ENCODE data around the gene CDH5.
A peak's percentile ranks its signal among the peaks of the same experiment; 100 is the strongest.

Gene CDH5

GRCh38 chr16:66418165-66418962 is 51.9 kb downstream of the CDH5 start:
- DNase-seq: no peak

GRCh38 chr16:66419527-66419926 is 53.0 kb downstream of the CDH5 start:
- DNase-seq: no peak

DNA sequence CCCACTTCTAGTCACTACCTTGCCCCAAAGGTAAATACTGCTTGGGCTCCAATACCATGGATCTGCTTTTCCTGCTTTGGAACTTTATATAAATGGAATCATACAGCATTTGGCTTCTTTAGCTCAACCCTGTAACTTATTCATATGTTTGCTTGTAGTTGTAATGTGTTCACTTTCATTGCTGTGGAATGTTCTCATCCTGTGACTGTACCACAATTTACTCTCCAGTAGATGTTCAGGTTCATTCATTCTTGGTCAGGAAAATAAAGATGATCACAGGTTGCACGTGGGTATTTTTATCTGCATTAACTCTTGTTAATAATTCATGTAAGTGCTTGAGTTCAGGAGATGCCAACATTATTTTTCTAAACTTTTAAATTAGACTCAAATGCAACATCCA is 53.9 kb downstream of the CDH5 start:
- no peak for DNase-seq

DNA sequence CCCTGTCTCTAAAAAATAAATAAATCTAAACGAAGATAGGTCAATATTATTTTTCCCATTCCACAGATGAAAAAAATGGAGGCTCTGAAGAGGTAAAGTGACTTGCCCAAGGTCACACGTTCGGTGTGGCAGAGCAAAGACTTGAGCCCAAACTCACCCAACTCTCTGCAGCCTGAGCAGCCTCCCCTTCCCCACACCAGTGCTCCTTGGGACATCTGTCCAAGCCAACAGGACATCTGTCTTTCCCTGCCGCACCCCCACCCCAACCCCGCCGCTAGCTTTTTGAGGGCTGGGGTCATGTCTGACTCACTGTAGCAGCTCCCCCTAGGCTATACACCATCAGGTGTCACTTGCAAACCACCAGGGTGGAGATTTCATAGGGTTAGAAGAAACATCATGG is 55.4 kb downstream of the CDH5 start:
- no peak for DNase-seq

DNA sequence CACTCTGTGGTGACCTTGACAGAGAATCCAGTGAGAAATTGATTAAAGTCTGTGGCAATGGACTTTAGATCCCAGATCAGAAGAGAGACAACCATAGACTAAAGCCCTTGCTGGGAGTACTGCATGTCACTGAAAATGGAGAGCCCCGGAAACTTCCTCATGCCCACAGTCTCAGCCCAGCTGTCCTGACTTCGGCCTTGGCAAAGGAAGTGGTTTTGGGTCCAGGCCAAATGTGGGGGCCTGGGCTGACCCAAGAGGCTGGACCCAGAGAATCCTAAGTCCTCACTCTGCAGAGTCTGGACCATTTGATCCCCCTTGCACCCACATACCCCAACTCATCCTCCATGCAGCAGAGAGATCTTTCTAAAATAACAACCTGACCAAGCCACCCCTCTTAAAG is 55.9 kb downstream of the CDH5 start:
- no peak for DNase-seq

DNA sequence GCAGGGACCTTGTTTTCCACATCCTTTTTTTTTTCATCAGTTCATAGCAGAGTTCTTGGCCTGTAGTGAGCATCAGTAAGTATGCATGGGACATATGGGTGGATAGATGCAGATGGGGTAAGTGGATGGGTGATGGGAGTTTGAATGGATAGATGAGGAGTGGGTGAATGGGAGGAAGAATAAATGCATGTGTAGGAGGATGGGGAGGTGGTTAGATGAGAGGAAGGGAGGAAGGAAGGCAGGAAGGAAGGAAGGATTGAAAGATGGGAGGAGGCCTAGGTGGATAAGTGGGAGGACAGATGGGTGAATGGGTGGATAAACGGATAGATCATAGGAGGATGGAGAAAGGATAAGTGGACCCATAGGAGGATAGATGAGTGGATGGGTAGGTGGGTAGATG is 56.7 kb downstream of the CDH5 start:
- DNase-seq: no peak

- no peak for DNase-seq
Observed at GRCh38 chr16:66425651-66426050, 59.2 kb downstream of the CDH5 start.

- DNase-seq: no peak
Observed at GRCh38 chr16:66426112-66427035, 59.9 kb downstream of the CDH5 start.

DNA sequence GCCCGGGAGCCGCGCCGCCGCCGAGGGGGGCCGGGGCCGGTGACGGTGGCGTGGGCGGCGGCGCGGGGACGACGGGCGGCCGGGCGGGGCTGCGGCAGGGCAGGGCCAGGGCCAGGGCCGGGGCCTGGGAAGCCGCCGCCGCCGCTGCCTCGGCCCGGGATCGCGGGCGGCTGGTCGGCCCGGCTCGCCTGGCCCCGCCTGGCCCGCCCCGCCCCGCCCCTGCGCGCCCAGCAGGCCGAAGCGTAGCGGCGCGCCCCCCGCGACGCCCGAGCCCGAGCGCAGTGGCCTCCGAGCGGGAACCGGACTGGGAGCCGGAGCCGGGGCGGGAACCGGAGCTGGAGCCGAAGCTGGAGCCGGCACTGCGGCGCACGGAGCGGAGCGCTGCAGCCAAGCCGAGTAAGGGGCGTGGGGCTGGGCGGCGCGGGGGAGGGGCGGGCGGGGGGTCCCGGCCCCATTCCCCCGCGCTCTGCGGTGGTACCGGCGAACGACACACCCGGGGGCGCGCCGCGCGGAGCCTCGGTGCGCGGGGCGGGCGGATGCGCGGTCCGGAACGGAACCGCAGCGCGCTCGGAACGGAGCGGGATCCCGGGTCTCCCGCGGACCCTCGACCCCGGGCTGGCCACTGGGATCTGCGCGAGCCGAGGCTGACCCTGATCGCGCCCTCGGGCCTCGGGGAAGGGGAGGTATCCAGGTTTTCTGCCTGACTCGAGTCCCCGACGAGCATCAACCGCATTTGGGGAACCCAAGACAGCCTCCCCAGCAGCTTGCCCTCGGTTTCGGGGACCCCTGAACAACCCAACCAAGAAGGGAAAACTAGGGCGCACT is 60.8 kb downstream of the CDH5 start, which contains the start of gene BEAN1:
BEAN1 (plus strand) TSS at position 260 of the 825 bp plus-strand sequence. CDS start 10,382 bp downstream, outside the sequence.
- DNase-seq: peak; percentile 27

DNA sequence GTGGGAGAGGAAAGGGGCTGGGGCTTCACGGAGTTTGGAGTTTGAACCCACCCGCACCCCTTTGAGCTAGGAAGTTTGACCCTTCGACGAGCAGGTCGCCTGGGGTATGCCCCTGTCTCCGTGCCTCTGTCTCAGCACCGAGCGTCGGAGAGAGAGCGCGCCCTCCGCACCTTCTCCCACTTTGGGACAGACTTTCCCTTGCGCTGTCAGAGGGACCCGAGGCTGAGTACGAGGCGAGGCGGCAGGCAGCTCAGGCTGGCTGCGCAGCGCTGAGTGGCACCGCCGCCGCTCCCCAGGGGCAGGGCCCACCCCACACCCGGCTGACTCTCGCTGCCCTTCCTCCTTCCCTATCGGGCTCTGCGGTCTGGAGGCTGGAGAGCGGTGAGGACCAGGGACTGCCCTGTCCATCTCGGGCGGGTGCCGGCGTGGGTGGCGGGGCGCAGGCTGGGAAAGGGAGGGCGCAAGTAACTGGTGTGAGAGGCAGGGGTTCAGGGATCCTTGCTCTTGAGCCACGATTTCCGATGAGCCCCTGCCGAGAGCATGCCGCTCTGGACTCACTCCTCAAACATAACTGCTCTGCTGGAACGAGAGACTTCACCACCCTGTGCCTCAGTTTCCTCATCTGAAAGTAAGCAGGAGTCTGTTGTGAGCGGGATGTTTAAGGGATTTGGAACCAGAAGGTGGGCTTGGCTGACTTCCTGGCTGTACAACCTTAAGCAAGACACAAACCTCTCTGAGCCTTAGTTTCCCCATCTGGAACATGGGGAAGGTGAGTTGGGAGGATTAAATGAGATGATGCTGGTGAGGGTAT is 61.6 kb downstream of the CDH5 start:
- no peak for DNase-seq

DNA sequence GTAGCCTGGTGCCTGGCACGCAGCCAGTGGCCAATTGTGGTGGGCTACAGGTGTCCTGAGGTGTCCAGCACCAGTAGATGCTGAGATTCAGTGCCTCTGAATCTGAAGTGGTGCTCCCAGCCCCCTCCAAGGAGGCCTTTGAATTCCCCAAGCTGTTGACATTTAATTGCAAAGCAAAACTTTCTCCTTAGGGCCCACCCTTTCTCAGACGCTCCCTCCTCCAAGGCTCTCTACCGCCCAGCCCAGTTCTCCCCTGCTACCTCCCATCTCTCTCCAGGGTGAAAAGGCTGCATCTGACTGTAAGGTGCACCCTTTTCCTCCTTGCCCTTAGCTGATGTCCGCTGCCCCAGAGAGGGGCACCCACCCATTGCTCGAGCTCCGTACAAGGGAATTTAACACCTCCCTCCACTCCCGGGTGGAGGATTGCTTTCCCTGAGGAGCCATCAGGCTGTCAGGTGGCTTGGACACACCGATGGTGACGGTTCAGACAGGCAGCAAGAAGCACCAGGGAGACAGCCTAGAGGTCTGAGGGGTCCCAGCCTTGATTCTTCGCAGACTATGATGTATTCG is 62.3 kb downstream of the CDH5 start:
- no peak for DNase-seq

- no peak for DNase-seq
Observed at GRCh38 chr16:66429290-66429962, 62.9 kb downstream of the CDH5 start.

DNA sequence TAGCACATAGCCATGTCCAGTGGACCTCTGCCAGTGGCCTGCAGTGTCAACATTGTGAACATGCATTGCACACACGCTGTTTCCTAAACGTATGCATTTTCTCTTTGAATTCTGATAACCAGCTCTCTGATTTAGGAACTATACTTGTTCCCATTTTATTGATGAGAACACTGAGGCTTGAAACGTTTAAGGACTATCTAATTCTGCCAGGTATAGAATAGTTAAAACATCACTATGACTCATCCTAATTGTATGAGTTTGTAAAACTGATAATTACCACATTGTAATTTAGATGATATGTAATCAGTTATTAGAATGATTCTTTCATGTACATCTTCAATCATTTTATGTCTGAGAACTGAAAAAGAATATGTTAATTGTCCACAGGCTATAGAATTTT is 63.7 kb downstream of the CDH5 start:
- no peak for DNase-seq

DNA sequence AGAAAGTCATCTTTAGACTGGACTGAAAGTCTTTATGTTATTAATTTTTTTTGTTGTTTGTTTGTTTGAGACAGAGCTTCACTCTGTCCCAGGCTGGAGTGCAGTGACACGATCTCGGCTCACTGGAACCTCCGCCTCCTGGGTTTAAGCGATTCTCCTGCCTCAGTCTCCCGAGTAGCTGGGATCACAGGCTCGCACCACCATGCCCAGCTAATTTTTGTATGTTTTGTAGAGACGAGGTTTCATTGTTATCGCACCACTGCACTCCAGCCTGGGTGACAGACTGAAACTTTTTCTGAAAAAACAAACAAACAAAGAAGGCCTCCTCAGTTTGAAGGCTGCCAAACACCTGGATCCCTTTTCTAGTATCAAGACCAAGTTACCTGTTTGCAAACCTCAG is 65.3 kb downstream of the CDH5 start:
- no peak for DNase-seq

GRCh38 chr16:66432429-66432828 is 65.9 kb downstream of the CDH5 start:
- no peak for DNase-seq

GRCh38 chr16:66434619-66435430 is 68.3 kb downstream of the CDH5 start:
- no peak for DNase-seq

- DNase-seq: no peak
Observed at GRCh38 chr16:66435896-66436295, 69.4 kb downstream of the CDH5 start.

DNA sequence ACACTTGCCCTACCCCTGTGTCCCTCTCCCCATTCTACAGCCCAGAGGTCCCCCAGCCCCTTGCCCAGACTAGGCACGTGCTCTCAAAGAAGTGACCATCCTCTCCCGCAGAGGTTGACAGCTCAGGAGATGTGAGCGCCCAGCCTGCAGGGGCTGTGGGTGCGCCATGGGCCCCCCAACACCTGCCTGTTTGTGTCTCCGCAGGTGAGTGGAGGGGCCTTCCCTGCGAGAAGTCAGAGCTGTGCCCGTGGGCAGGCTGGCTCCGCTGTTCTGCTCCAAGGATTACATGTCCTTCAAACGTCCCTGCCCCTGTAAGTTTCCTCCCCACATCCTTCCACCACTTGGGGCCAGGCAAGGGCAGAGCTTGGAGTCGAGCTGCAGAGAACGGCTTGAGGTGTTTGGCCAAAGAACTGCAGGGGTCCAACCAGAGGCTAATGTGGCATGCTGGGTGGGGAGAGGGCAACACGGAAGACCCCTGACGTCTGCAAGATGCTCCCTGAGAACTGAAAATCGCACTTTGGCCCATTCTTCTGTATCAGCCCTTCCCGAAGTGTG is 71.0 kb downstream of the CDH5 start:
- DNase-seq: no peak

DNA sequence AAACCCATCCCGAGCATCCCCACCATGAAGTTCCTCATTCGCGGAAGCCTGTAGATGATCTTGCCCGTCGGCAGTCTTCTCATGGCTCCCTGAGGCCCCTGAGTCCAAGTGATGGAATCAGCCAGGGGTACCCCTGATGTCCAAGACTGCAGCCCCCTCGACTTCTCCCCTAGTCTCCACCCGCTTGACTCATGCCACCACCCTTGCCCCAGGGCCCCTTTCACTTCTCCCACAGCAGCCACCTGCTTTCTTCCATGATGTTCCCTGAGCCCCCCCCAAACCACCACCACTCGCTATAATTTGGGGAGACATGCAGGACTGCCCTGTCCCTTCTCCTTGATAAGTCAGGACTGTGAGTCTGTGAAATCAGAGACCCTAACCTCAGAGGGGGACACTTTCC is 72.0 kb downstream of the CDH5 start:
- DNase-seq: no peak
